ENCODE data around the gene EPB41.

Gene EPB41

DNA sequence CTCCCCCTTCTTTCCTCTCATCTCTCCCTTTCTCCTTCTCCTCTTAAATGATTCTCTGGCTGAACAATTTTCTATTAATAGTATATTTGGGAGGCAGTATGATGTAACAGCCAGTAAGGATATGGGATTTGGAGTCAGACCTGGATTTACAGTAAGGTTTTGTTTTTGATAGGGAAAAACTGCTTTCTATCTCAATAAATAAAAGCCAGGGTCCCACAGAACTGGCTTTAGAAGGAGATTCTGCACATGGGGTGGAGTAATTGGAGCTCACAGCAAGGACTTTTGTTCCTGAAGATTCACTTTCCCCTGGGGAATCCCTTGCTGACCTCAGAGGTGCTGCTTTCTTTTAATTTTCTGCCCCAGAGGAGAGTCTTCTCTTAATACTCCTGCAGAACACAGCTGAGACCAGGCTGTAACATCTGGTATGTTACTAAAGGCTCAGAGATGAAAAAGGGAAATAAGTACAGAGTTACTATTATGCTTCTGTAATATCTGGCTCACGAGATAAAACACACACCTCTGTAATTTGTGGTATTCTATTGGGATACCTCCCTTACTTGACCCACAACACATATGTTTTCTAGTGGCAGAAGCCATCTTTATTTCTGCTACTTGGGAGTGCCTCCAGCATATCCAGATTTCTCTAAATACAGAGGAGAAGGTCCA lies 13.4 kb downstream of the EPB41 start:
- TF ChIP-seq, protein P1, sequence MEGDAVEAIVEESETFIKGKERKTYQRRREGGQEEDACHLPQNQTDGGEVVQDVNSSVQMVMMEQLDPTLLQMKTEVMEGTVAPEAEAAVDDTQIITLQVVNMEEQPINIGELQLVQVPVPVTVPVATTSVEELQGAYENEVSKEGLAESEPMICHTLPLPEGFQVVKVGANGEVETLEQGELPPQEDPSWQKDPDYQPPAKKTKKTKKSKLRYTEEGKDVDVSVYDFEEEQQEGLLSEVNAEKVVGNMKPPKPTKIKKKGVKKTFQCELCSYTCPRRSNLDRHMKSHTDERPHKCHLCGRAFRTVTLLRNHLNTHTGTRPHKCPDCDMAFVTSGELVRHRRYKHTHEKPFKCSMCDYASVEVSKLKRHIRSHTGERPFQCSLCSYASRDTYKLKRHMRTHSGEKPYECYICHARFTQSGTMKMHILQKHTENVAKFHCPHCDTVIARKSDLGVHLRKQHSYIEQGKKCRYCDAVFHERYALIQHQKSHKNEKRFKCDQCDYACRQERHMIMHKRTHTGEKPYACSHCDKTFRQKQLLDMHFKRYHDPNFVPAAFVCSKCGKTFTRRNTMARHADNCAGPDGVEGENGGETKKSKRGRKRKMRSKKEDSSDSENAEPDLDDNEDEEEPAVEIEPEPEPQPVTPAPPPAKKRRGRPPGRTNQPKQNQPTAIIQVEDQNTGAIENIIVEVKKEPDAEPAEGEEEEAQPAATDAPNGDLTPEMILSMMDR (IDR thresholded peaks at IDR 0.05; ENCODE audit: low read depth, low read length), result no peak

DNA sequence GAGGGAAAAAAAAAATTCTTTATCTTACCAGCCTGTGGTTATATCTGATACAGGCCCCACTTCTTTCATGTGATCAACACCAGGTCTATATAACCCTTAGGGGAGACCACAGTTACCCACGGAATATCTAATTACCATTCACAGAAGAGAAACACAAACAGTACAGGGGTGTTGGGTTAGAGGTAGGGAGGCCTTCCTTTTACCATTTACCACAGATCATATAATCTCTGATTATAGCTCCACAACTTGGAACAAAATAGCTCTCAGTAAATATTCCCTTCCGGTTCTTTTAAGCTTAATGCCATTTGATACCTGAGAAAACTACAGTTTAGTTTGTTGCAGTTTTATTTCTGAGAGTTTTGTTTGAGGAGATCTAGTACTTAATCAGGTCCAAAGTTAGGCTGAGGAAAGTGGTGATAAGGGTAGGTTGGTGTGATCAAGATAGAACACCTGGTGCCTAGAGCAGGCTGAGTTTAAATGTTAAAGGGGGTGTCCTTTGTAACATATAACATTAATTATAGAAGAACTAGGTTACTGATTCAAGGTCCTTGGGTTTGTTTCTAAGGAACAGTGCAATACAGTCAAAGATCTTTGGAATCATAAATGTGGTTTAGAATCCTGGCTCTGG lies 14.1 kb downstream of the EPB41 start:
- no peak for DNase-seq (ENCODE audit: extremely low read depth, low read depth)

More for the DNA sequence above, 13.4 kb downstream of the EPB41 start:
- DNase-seq (ENCODE audit: extremely low read depth, low read depth), result no peak

DNA sequence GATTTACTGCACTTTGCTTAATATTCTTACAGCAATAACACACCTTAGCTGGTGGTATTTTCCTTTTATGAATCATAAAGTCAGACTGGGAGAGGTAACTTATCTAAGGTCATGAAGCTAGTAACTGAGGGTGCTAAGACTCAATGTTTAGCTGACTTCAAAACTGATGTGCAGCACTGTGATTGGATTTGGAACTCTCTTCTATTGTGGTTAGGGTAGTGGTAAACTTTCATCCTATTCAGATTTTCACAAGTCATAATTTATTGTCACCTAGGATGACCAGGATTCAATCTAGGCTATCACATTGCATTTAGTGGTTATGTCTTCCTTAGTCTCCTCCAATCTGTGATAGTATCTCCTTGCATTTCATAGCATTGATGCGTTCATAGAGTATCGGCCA lies 18.9 kb downstream of the EPB41 start:
- no peak for DNase-seq (ENCODE audit: extremely low read depth, low read depth)

More for the DNA sequence above, 14.1 kb downstream of the EPB41 start:
- TF ChIP-seq, protein P1 (IDR thresholded peaks at IDR 0.05; ENCODE audit: low read depth, low read length), result no peak

DNA sequence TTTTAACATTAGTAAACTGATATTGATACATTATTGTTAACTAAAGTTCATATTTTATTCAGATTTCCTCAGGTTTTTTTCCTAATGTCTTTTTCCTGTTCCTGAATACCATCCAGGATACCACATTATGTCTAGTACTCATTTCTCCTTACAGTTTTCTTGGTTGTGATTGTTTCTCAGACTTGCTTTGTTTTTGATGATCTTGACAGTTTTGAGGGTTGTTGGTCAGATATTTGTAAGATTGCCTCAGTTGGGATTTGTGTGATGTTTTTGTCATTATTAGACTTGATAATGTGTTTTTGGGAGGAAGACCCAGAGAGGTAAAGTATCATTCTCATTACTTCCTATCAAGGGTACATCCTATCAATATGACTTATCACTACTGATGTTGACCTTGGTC lies 19.5 kb downstream of the EPB41 start:
- DNase-seq (ENCODE audit: extremely low read depth, low read depth), result no peak

More for the DNA sequence above, 18.9 kb downstream of the EPB41 start:
- TF ChIP-seq, protein P1 (IDR thresholded peaks at IDR 0.05; ENCODE audit: low read depth, low read length), result no peak

DNA sequence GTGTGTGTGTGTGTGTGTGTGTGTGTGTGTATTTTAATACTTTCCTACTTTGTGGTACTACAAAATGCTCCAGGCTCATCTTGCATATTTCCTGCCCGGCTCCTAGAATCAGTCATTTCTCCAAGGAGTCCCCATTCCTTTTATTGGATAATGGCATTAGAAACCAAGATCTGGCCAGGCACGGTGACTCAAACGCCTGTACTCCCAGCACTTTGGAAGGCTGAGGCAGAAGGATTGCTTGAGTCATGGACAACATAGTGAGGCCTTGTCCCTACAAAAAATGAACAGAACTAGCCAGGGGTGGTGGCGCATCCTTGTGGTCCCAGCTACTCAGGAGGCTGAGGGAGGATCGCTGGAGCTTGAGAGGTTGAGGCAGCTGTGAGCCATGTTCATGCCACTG lies 20.3 kb downstream of the EPB41 start:
- no peak for DNase-seq (ENCODE audit: extremely low read depth, low read depth)
- TF ChIP-seq, protein P1 (IDR thresholded peaks at IDR 0.05; ENCODE audit: low read depth, low read length), result no peak

More for the DNA sequence above, 19.5 kb downstream of the EPB41 start:
- TF ChIP-seq, protein P1 (IDR thresholded peaks at IDR 0.05; ENCODE audit: low read depth, low read length), result no peak

DNA sequence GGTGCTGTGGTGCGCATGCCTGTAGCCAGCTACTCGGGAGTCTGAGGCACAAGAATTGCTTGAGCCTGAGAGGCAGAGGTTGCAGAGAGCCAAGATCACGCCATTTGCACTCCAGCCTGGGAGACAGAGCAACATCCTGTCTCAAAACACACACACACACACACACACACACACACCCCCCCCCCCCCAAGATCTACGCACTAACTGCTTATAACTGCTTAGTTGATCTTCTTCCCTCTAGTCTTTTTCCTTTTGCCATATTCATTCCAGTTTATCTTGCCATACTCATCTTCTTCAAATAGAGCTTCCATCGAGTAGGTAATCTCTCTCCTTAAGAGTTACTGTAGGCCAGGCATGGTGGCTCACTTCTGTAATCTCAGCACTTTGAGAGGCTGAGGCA lies 20.9 kb downstream of the EPB41 start:
- TF ChIP-seq, protein P1 (IDR thresholded peaks at IDR 0.05; ENCODE audit: low read depth, low read length), result no peak
- no peak for DNase-seq (ENCODE audit: extremely low read depth, low read depth)

DNA sequence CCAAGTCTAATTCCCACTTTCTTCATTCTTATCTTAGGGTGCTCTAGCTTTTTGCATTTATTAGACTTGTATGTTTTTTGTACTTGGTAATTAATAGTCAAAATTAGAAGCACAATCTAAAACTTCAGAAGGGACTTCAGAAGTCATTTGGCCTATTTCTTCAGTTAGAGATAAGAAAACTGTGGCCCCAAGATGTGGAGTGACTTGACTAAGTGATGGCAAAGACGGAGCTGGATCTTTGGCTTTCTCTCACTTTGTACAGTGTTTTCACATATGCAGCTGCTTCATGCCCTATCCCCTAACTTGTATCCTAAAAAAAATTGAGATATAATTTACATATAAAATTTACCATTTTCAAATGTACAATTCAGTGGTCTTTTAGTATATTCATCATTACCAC lies 21.7 kb downstream of the EPB41 start:
- TF ChIP-seq, protein P1 (IDR thresholded peaks at IDR 0.05; ENCODE audit: low read depth, low read length), result no peak
- DNase-seq (ENCODE audit: extremely low read depth, low read depth), result no peak

Data from AG09319 (cell line).